Measurements from ENCODE around the gene IRF4.
"Not testable (repeated sequence)": the region's sequence is repeated elsewhere in the genome, so short reads cannot be mapped to it uniquely, and the experiment has no call there.

Gene IRF4

DNA sequence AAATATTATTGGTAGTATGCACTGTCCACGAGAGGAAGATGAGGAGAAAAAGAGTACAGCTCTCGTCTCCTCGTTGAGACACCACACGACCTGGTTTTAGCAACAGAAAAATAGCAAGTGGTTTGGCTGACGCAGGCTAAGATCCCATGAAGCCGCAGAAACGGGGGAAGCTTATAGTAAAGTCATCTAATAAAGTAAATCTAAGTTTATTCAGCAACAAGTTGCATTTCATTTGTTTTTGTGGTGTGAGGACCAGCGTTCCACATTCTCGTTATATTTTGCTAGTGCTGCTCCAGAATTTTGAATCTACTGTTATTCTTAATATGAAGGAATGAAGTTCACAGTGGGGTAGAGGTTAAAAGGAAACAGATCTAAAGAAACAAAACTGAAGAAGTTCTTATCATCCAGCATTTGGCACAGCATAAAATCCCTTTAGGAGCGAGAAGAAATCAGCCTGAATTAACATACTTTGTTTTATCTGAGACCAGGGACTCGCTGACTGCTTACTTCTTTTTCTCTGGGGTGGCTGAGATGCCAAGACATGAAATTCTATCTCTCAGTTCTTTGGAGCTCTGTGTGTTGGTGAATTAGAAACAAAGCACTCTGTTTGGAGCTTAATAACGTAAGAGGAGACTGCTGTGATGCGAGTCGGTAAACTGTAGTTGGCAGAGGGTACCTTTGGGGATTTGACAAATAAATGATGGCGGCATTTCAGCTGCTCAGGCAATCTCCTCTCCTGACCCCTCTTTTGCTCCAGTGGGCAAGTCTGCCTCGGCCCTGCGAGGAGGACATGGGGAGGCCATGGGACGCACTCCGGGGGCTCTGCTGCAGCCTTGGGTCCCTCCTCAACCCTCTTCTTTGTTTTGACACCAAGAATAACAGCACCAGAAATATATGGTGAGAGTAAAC, 24.9 kb upstream of the IRF4 start:
- no peak for DNase-seq

DNA sequence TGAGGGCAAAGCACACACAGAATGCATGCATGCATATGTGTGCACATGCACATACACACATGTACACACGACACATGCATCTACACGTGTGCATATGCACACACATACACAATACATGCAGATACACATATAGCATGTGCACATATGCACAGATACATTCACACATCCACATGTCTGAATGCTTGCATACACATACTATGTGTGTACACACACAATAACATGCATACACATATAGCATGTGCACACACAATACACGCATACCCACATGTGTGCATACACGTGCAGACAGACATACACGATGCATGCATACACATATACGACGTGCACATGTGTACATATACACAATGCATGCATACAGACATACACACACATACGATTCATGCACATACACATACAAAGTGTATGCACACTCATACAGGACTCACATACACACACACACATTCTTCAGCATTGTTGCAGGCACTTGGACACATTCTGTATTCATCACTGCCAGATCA, 24.2 kb upstream of the IRF4 start:
- no peak for DNase-seq

DNA sequence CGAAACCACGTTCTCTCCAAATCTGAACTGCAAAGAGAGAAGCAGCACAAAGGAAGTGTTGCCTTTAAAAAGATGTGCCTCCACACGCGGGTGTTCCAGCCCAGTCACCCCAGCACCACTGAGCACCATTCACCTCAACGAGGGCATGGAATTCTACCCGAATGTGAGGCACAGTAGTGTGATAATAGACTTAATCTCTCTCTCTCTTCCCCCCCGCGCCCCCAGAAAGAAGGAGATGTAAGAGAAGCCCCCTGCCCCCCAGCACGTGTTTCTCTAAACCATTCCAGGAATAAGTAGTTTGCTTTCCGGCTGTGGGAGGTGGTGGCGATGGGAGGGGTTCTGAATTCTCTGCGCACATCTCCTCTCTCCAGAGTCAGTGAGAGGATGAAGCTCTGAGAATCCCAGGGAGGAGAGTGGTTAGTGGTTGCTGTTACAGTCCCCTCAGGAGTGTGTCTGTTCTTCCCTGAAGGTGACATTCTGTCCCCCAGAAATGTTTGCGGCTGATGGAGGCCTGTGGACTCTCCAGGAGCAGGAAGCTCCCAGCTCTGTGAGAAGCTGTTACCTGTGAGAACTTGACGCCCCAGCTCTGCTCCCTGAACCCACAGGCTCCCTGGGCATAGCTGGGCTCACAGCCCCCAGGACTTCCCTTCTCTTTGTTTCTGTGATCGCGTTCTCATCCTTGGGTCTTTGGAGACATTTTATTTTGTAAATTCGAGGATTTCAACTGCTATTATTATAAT, 23.5 kb upstream of the IRF4 start:
- no peak for DNase-seq

DNA sequence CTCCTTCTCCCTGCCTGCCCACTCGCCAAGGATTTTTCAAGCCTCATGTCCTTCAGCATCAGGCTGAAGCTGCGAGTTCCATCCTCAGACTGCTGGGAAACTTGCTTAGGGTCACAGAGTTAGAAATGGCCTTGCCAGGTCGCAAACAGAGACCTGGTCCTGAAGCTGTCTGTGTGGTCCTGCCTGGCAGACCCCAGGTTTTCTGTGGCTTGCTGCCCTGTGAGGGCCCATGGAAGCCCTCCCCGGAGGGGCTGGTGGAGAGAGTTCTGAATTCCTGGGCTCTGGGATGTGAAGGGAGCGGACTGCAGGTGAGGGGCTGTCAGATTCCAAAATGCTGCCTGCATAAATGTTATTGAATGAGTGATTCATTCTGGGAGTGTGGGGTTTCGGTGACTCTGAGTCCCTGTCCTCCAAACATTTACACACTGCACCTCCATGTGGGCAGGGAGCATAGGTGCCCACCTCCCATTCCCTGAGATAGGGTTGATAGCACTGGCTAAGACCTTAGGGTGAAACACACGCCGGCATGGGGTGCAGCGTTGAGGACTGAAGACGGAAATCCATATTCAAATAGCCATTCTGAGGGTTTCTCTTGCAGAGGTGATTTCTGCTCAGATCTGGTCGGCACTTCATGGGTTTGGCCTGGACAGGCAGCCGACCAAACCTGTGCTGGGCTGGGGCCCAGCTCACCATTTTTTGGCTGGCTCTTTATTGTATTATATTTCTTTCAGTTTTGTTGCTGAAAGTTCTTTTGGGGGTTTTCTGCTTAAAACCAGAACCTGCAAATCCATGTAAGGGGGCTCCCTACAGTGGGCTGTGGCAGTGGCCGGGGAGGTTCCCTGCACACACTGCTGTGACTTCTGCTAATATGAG, 21.8 kb upstream of the IRF4 start:
- no peak for DNase-seq

DNA sequence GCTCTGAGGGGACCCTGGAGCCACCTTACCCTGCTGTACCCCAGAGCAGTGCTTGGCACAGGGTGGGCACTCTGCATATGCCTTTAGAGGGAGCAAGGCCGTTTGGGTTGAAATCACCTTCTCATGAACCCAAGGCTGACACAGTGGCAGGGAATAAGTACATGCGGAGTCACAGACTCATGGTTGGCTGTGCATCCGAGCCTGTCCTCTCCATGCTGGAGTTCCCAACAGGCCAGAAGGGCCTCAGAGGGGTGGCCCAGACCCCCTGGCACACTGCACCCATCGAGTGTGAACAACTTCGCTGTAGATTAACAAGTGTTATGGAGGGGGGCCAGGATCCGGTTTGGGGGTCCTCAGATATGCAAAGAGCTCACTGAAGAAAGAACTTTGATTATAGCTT, 21.0 kb upstream of the IRF4 start:
- DNase-seq: no peak

DNA sequence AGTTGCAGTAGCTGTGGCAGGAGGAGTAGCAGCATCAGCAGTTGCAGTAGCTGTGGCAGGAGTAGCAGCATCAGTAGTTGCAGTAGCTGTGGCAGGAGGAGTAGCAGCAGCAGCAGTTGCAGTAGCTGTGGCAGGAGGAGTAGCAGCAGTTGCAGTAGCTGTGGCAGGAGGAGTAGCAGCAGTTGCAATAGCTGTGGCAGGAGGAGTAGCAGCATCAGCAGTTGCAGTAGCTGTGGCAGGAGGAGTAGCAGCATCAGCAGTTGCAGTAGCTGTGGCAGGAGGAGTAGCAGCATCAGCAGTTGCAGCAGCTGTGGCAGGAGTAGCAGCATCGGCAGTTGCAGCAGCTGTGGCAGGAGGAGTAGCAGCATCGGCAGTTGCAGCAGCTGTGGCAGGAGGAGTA, 19.7 kb upstream of the IRF4 start:
- not testable (repeated sequence) for DNase-seq

DNA sequence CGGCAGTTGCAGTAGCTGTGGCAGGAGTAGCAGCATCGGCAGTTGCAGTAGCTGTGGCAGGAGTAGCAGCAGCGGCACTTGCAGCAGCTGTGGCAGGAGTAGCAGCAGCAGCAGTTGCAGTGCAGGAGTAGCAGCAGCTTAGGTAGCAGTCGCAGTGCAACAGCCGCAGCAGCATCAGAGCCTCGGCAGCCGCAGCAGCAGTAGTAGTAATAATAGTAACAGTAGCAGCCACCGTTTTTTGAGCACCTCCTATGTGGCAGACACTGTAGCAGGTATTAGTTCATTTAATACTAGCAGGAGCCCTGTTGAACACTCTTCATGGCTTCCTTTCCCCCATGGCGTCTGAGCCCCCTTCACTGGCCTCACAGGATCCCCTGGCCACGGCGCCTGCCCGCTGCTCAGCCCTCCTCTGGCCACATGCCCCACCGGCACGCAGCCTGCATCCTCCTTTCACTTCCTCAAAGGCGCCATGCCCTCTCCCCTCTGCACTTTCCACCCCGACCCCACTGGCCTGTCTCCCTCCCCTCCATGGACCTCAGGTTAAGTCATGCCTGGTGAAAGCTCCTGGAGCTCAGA, 19.1 kb upstream of the IRF4 start:
- DNase-seq: no peak

DNA sequence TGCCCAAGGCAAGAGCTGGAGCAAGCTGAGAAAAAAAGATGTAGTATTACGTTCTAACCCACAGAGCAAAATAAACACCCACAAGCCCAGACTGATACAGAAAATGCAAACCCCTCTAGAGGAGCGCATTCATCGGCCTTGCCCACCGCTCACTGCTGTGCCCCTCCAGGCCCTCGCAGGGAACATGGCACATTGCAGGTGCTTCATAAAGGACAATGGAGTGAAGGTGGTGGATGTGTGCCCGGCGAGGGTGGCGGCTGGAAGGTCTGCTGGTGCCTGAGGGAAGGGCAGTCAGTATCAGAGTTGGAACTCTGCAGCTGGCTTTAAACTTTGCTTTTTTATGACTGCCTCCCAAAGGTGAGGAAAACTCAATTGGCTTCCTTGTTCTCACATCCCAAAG, 18.5 kb upstream of the IRF4 start:
- no peak for DNase-seq

DNA sequence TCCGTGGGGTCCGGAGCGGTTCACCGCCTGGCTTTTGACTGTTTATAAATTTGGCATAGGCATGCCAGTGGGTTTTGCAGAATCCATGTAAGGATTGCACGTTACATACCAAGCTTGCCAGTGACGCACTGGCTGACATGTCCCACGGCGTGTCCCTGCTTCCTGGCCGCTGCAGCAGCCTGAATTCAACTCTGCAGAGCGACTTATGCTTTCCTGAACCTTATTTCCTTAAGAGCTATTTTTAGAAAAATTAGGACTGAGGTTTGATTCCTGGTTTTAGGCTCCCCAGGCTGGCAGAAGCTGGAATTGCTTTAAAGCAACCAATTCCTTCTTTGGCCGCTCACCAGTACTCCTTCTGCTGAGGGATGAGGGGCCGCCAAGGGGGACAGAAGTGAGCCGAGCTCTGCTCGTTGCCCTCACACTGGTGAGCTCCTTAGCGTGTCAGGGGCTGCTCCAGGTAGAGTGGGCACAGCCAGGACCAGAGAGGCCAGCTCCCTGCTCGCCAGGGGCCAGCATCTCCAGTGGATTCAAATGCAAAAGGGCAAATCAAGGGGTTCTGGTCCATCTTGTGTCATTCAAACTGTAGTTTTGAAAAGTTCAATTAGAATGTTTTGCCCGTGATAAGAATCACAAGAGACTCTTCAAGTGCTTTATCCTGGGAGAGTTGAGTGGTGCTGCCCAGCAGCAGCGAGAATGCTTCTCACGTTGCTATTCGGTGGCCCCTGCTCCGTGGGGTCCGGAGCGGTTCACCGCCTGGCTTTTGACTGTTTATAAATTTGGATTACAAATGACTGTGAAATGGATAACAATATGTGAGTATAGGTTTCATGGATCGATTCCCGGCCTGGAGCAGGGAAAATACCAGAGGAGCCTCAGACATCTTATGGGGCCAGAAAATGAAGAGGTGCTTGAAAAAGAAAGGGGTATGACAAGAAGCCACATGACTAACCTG, 17.5 kb upstream of the IRF4 start:
- no peak for DNase-seq

DNA sequence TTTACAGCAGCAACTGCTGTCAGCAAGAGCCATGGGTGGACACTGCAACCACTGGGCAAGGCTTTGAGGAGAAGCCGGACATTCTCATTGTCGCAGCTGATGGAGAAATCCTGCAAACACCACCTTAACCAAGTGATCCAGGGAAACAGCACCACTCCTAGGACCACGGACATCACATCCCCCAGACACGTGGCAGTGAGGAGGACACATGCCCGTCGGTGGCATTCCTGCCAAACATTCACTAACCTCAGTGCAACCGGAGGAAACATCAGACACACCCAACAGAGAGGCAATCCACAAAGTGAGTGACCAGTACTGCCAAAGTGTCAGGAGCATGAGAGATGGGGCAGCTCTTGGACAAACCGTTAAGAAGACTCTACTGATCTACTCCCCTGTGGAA, 16.6 kb upstream of the IRF4 start:
- no peak for DNase-seq

DNA sequence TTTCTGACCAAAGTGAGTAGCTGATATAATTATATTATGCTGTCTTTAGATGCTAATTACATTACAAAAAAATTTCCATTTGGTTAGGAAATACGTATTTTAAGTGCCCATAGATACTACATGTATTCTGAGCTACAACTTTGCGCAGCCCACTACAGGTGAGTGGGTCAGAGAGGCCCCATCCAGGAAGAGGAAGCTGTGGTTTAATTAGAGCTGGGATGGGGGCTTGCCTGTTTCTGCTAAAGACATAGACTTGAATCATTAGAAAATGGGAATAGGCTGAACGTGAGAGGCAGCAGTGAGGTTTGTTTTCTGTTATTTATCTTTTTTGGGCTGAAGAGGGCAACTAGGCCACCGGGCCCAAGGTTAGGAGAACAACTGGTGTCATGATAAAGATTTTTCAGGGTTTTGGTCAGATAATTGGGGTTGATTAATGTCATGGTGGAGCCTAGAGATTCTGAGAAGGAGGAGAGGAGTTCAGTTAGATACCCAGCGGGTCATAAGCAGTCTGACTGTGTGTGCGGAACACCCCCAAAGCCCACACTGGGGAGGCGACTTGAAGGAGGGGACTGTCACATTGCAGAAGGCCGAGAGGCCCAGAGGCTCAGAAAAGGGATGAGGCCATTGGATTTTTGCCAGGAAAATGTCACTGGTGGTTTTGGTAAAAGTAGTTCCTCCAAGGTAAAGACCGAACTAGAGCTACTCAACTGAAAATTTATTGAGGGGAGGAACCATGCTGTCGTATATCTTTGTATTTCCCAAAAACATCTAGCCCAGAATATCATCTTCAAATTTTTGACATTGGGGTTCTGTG, 14.5 kb upstream of the IRF4 start:
- DNase-seq: no peak

DNA sequence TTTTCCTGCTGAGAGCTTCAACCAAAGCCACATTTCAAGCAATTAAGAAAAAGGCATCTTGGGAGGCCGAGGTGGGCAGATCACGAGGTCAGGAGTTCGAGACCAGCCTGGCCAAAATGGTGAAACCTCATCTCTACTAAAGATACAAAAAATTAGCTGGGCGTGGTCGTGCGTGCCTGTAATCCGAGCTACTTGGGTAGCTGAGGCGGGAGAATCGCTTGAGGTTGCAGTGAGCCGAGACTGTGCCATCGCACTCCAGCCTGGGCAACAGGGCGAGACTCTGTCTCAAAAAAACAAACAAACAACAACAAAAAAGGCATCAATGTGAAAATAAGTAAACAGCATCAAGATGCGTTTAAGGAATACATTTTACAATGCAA, 13.9 kb upstream of the IRF4 start:
- not testable (repeated sequence) for DNase-seq

DNA sequence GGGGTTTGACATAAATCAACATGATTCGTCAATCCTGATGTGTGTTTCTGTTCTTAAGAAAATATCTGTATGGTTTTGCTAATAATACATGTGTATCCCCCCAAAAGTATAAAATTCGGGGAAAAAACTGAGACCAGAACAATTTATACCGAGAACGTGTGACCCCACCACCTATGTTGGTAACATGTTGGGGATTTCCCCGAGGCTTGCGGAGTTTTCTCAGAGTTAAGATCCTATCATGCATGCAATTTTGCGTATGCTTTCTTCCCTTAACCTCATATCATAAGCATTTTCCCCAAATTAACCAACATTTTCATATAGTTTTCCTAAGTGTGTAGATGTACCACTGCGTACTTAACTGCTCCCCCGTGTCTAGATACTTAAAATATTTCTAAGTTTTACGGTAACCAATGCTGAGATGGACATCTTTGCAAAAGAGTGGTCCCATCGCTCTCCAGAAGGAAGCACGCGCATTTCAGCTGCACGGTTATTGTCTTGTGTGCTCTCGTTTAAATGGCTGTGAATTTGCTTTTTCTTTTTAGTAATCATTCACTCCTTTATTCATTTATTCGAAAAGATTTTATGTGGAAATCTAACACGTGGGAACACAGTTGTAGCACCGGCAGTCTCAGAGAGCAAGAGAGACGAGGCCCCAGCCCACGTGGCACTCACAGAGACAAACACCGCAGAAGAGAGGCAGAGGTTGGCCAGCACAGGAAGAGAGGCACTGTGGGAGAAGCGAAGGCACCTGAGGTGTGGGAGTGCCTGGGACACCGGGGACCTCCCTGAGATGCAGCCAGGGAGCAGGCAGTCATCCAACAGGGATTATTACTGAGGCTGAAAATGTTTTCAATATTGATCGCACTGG, 13.2 kb upstream of the IRF4 start:
- no peak for DNase-seq

DNA sequence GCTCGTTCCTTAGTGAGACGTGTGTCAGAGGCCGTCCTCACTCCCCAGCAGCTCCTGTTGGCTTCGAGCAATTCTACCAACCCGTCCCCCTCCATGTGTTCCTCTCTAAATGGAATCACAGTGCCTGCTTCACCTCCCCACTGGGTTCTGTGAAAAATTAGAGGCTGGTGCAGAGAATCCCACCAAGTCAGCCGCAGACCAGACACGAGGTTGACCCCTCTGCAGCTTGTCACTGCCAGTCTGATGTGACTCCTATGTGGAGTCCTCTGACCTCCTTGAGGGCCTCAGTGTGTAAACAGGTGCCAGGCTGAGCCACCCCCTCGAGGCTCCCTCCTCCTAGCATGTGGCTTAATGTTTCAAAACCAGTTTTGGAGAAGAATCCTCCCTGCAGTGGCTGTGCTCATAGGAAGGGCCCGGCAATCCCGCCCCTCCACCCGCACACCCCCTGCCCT, 12.6 kb upstream of the IRF4 start:
- no peak for DNase-seq

DNA sequence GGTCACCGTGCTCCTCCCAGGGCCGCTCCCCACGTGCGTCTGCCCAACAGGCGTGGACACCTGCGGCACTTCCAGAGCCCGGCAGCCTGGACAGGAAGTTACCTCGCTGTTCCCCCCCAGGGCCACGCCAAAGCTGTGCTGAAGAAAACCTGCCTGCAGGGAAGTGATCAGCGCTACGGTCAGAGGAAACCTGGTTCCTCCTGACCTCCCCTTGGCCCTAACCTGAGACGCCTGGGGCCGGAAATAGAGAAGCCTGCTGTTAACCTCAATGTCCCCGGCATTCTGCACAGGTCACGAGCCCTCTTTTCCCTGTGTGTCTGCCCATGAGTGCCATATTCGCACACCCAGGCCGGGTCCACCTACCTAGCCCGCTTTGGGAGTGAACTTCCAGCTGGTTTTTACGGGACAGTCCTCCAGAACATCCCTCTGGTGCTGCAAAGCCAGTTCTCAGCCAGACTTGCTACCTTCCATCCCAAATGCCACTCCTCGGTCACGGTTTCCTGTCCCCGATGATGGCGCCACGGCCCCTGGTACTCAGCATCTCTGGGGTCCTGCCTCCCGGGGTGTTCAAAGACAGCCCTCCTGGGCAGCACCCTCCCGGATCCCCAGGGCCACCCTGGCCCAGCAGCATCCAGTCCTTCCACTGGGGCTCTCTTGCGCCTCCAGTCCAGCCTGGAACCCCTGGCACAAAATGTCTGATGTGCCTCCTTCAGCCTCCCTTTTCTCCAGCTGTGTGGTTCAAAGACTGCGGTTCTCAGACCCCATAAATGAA, 12.0 kb upstream of the IRF4 start:
- DNase-seq: no peak

DNA sequence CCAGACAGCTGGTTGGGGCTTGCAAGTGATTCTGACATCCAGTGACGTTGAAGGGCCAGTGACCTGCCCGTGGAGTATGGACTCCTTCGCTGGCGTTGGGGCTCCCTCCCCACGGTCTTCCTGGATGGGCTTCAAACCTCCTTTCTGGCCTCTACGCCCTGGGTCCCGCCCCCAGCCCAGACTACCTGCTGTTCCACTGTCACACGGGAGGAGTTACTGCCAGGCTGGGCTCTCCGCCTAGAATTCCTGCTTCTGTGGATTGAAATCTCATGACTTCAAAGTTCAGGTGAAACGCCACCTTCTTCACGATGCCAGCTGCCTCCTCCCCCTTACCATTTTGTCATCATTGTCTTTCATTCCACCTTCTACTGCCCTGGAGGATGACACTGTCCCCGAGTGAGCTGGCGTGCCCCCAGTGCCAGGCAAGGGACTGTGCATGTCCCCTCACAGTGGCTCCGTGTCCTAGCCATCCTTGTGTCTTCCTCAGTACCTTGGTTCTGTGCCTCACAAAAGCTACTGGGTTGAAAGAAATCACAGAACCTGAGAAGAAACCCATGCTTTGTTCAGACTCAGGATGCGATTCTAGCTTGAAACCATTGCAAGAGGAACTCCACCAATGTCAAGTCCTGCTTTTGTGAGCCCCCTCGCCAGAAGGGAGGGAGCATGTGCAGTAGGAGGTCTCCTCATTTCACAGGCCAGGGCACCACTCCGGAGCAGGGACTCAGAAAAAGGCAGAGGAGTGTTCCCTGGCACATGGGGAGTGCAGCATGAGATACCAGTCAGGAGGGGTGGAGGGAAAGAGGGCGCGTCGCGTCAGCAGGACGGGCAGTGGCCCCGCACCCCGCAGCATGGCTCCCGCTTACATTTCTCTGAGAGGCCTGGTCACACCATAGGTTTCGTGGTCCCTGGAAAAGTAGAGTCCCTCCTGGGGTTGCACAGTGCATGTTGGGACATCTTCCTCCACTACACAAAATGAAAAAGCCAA, 11.0 kb upstream of the IRF4 start:
- DNase-seq: no peak

DNA sequence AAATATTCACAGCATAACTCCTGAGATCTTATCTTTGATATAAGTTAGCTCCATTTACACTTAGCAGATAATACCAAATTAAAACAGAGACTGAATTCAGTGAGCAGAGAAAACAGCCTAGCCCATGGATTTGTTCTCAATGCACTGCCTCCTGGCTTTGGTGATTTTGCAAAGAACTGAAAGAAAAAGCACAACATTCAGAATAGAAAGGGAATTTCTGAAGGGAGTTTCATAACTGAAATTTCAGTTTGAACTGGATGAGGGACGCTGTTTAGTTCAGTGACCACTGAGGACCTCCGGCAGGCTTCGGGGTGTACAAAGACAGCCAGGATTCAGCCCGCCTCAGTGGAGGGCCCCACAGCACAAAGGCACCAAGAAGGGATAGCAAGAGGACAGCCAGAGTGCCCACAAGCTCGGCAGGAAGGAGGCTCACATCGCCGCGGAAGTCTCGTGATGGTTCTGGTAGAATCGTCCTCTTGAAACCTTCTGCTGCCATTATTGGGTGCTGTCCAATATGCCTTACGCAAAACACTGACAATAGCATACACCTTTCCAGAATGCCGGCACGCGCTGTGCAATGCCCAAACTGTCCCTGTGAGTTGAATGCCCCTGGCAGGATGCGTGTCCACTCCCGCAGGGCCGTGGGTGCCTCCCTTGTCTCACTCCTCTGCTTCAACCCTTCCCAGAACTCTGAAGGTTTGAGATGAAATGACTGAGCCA, 9.7 kb upstream of the IRF4 start:
- DNase-seq: no peak

All from inflammatory macrophage treated with lipopolysaccharide for 4 hours (primary cell).